Natural killer cell (primary cell): Measurements from ENCODE around the gene KRT36. TPM values are rescaled to one million over a fixed set of nuclear protein-coding genes. Genes with fewer than 3 reads are reported as not detected.

Source experiments
- ATAC-seq, 3 donors: fragments of 150-1000 bp in 2 of 3; fragments of 200-7000 bp in 1 of 3; cut with Tn5 transposase; 1 replicate in 1 of 3; 2 replicates in 2 of 3; pipeline ENCODE4 v1.10.0; 2021; ENCODE audit warnings: mild to moderate bottlenecking in 2 of 3, moderate library complexity in 2 of 3
- DNase-seq, 2 donors: peaks; one replicate each; pipeline versions ENCODE4 v3.0.0 to v3.0.0-alpha.2; 2013 to 2021; ENCODE audit warnings: mixed read lengths in 1 of 2
- H3K27ac ChIP-seq: one replicate; pipeline ENCODE4 v1.5.1; 2013; ENCODE audit warnings: mild to moderate bottlenecking, low read length
- H3K27me3 ChIP-seq: one replicate; pipeline ENCODE4 v1.6.1; 2013; ENCODE audit warnings: low read length; ENCODE audit not compliant: control insufficient read depth, insufficient read depth
- H3K36me3 ChIP-seq: one replicate; pipeline ENCODE4 v1.6.1; 2013; ENCODE audit warnings: low read length; ENCODE audit not compliant: control insufficient read depth, insufficient read depth
- H3K4me1 ChIP-seq: one replicate; pipeline ENCODE4 v1.6.1; 2013; ENCODE audit warnings: low read length; ENCODE audit not compliant: control insufficient read depth, insufficient read depth
- H3K4me3 ChIP-seq: one replicate; pipeline ENCODE4 v1.5.1; 2013; ENCODE audit warnings: low read length
- H3K9me3 ChIP-seq: one replicate; pipeline ENCODE4 v1.6.1; 2013; ENCODE audit warnings: low read length; ENCODE audit not compliant: control insufficient read depth, insufficient read depth
- H3K27ac Mint-ChIP-seq, 2 donors: one replicate each; pipeline ENCODE4 v1.8.0; 2022; ENCODE audit warnings: mild to moderate bottlenecking in 2 of 2, mixed read lengths in 2 of 2, moderate library complexity in 1 of 2
- H3K27me3 Mint-ChIP-seq, 2 donors: one replicate each; pipeline ENCODE4 v1.8.0; 2022; ENCODE audit warnings: low read depth in 2 of 2, mixed read lengths in 2 of 2
- H3K36me3 Mint-ChIP-seq: one replicate; pipeline ENCODE4 v1.8.0; 2022; ENCODE audit warnings: mixed read lengths
- H3K4me1 Mint-ChIP-seq, 2 donors: one replicate each; pipeline ENCODE4 v1.8.0; 2022; ENCODE audit warnings: mixed read lengths in 2 of 2
- H3K4me3 Mint-ChIP-seq: one replicate; pipeline ENCODE4 v1.8.0; 2022; ENCODE audit warnings: mild to moderate bottlenecking, moderate library complexity, mixed read lengths
- H3K9me3 Mint-ChIP-seq, 2 donors: one replicate each; pipeline ENCODE4 v1.8.0; 2022; ENCODE audit warnings: mixed read lengths in 2 of 2
- WGBS: methylation state at CpG from one replicate; pipeline ENCODE4 v1.1.7; 2013; ENCODE audit warnings: missing lambda C conversion rate; ENCODE audit not compliant: insufficient coverage; 5-methylcytosine and 5-hydroxymethylcytosine counted together
- intact Hi-C: fragments of 100-400 bp; cut with micrococcal nuclease; formaldehyde crosslinking; loops from one replicate; pipeline ENCODE4 v1.14.2; 2022
- total RNA-seq, 4 donors: library from RNA; stranded (reverse); fragments of 120-200 nt in 1 of 4; gene quantifications; one replicate each; pipeline versions ENCODE4 v1.2.3 to v1.2.4, GENCODE V29; 2013 to 2022
- TF ChIP-seq, protein P1 (sequence below): fragments of 200-600 bp; IDR thresholded peaks from one replicate; pipeline ENCODE4 v1.8.0; 2022; ENCODE audit warnings: antibody characterized with exemption

KRT36 gene
- total RNA-seq, 3 donors from 2014 or later (not counting 1 experiment from before 2014, with no cell fraction given), result not detected

DNA sequence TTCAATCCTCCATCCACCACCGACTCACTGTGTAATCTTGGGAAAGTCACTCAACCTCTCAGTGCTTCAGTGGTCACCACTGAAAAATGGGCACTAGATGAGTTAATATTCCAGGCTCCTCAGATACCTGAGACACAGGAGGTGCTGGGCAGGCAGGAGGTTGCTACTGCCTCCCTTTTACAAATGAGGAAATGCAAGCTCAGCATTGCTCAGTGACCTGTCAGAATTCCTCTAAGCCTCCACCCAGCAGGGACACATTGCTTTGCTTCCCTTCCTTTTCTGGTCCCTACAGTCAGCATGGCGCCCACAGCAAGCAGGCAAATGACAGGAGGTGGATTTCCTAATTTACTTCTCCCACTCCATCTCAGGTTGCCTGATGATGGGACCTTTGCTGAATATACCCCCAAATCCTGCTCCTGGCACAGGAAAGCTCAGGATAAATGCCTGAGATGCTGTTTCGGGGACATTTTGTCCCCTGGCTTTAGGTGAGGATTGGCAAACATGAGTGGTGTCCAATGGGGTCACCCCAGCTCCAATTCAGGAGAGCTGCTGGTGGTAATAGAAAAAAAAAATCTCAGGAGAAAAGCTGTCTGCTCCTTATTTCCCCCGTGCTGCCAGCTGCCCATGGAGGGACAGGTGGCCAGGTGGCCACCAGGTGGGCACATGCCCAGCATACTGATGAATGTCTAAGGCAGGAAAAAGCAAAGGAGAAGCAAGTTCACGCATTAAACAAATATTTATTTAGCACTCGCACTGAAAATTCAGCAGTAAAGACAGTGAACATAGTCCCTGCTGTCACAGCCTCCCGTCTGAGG, 20.7 kb upstream of the KRT36 start:
- Mint-ChIP-seq H3K4me3 (no peak overlapping the region), H3K4me1 (no peaks in the 10 kb centered on the region), H3K9me3 (no peaks in the 10 kb centered on the region), H3K27ac (no peak overlapping the region), H3K36me3 (no peaks in the 10 kb centered on the region), H3K27me3 (no peaks in the 10 kb centered on the region)
- WGBS, result 84% methylated on average over 7 of the region's 7 CpGs
- intact Hi-C loops, result no loop called here
- no peak for DNase-seq
- no peak overlapping the region for H3K4me3 ChIP-seq
- no peaks in the 10 kb centered on the region for H3K36me3 ChIP-seq
- no peak overlapping the region for H3K27ac ChIP-seq
- peaks cover 5% of the 10 kb centered on the region for H3K4me1 ChIP-seq
- no peak for ATAC-seq
- no peaks in the 10 kb centered on the region for H3K9me3 ChIP-seq
- H3K27me3 ChIP-seq, result no peaks in the 10 kb centered on the region
- TF ChIP-seq, protein P1, sequence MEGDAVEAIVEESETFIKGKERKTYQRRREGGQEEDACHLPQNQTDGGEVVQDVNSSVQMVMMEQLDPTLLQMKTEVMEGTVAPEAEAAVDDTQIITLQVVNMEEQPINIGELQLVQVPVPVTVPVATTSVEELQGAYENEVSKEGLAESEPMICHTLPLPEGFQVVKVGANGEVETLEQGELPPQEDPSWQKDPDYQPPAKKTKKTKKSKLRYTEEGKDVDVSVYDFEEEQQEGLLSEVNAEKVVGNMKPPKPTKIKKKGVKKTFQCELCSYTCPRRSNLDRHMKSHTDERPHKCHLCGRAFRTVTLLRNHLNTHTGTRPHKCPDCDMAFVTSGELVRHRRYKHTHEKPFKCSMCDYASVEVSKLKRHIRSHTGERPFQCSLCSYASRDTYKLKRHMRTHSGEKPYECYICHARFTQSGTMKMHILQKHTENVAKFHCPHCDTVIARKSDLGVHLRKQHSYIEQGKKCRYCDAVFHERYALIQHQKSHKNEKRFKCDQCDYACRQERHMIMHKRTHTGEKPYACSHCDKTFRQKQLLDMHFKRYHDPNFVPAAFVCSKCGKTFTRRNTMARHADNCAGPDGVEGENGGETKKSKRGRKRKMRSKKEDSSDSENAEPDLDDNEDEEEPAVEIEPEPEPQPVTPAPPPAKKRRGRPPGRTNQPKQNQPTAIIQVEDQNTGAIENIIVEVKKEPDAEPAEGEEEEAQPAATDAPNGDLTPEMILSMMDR, result no peak

DNA sequence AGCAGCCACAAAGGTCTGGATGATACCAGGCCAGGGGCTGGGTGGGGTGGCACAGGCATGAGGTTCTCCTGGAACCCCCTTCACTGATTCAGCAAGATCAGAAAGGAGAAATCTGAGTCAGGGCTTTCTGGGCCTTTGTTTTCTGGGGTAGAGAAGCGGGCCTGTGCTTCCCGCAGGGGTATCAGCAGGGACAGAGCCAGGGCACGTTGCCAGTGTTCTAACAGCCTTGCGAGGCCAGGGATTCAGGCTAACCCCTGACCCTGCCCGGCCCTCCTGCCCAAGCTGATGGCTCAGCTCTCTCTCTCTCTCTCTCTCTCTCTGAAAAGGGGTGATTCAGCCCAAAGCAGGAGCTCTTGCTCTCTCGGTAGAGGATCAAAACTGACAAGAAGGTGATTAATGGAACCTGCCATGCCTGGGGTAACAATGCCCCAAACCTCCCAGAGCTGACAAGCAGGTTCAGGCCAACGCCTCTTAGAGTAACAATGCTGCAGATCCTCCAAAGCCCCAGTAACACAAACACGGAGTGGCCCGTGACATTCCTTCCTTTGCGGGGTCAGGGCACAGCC, 17.7 kb upstream of the KRT36 start:
- H3K36me3 Mint-ChIP-seq, result no peaks in the 10 kb centered on the region
- ATAC-seq (no peak), DNase-seq (no peak)
- intact Hi-C loops, result no loop called here
- no peaks in the 10 kb centered on the region for H3K9me3 ChIP-seq
- TF ChIP-seq, protein P1, result no peak
- no peaks in the 10 kb centered on the region for H3K27me3 ChIP-seq
- no peak overlapping the region for H3K4me3 Mint-ChIP-seq
- no peak overlapping the region for H3K27ac Mint-ChIP-seq
- H3K27ac ChIP-seq, result no peak overlapping the region
- H3K9me3 Mint-ChIP-seq, result no peaks in the 10 kb centered on the region
- H3K4me3 ChIP-seq, result no peak overlapping the region
- H3K36me3 ChIP-seq, result no peaks in the 10 kb centered on the region
- no peaks in the 10 kb centered on the region for H3K4me1 Mint-ChIP-seq
- WGBS, result 61% methylated on average over 10 of the region's 10 CpGs
- H3K27me3 Mint-ChIP-seq, result no peaks in the 10 kb centered on the region
- no peaks in the 10 kb centered on the region for H3K4me1 ChIP-seq

DNA sequence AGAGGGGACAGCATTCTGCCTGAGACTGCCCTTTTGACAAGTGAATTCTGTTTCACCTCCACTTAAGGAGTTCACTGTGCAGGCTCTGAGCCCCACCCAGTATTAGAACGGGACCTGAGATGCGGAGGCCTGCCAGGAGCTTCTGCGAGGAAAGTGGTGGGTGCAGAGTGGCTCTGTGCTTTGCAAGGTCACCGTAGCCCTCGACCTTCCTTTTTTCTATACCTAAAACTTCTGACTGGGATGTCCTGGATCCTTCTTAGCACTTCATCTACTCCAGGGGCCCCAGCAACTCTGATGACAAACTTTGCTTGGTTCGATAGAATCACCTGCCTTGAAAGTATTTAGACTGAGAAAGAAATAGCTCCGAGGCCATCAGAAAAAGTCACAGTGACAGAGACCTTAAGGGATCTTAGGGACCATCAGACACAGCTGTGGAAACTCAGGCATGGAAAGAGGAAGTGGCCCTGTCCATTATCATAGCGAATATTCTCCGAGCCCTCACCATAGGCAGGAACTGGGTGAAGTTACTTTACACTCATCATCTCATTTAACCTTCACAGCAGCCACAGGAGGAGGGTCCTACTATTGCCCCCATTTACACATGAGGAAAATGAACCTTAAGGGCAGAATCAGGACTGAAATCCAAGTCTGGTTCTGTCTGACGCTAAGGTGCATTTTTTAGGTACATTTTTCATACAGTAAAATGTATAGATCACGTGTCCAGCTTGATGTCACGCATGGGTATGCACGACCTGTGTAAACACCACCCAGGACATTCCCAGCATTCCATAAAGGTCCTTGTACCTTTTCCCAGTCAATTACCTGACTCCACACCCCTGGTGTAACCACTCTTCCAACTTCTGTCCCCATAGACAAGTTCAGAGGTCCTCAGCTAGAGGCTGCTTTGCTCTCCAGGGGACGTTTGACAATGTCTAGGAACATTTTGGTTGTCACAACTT, 16.4 kb upstream of the KRT36 start:
- H3K4me3 Mint-ChIP-seq, result no peak overlapping the region
- H3K36me3 Mint-ChIP-seq, result no peaks in the 10 kb centered on the region
- WGBS, result 80% methylated on average over 14 of the region's 14 CpGs
- no peaks in the 10 kb centered on the region for H3K4me1 ChIP-seq
- ATAC-seq (no peak), DNase-seq (no peak)
- H3K27ac ChIP-seq, result no peak overlapping the region
- no peaks in the 10 kb centered on the region for H3K36me3 ChIP-seq
- TF ChIP-seq, protein P1, result no peak
- H3K4me3 ChIP-seq, result no peak overlapping the region
- H3K27me3 Mint-ChIP-seq, result peaks cover 0 to 2% of the 10 kb centered on the region in 2 donors
- H3K9me3 Mint-ChIP-seq, result no peaks in the 10 kb centered on the region
- intact Hi-C loops, result no loop called here
- H3K9me3 ChIP-seq, result no peaks in the 10 kb centered on the region
- H3K27ac Mint-ChIP-seq, result no peak overlapping the region
- H3K27me3 ChIP-seq, result no peaks in the 10 kb centered on the region
- no peaks in the 10 kb centered on the region for H3K4me1 Mint-ChIP-seq
